ENCODE data around the gene NEDD4L. TPM values are rescaled to one million over a fixed set of nuclear protein-coding genes. Genes with fewer than 3 reads are reported as not detected.
A peak's percentile ranks its signal among the peaks of the same experiment; 100 is the strongest.

NEDD4L gene
- total RNA-seq, 1 experiment from 2014 or later, result 42.9 TPM

DNA sequence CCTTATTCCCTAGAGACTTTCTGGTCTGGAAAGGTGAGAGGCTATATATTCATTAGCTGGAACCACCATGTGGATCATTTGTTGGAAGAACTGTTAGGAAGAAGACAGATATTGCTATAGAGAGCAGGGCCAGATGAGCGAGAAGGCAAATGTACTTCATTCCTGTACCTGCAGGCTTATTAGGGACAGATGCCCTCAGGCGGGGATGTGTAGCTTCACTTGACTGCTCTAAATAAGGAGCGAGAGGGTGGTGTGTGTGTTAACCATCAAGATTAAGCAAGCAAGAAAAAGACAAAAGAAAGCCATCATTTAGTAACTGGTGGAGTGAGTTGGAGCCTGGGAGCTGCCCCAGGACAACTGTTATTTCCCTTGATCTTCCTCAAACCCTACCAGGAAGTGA, 36.4 kb downstream of the NEDD4L start:
- Histone ChIP-seq H3K36me3 (ENCODE audit: control insufficient read depth, insufficient read depth, low read length) (no peaks in the 10 kb centered on the region), H3K27ac (ENCODE audit: low read length) (no peak overlapping the region), H3K4me1 (ENCODE audit: control insufficient read depth, insufficient read depth, low read length) (no peaks in the 10 kb centered on the region), H3K9me3 (ENCODE audit: control insufficient read depth, insufficient read depth, low read depth, low read length) (no peaks in the 10 kb centered on the region), H3K4me3 (ENCODE audit: low read depth in 2 of 2, low read length in 2 of 2) (no peak overlapping the region), H3K27me3 (ENCODE audit: control insufficient read depth, insufficient read depth, low read length) (no peaks in the 10 kb centered on the region)
- intact Hi-C loops (cut with micrococcal nuclease; ENCODE audit: unreplicated experiment), result no loop called here
- BruUV-seq (replicated peaks), result no TSS peak
- in situ Hi-C loops (cut with HindIII; ENCODE audit: low pct_unique_long_range_greater_than_20kb, low sequenced_read_pairs), result no loop called here
- ATAC-seq (no peak), DNase-seq (ENCODE audit: low read depth, low spot score) (no peak)
- TF ChIP-seq REST (IDR thresholded peaks at IDR 0.05; ENCODE audit: insufficient read depth in 1 of 2, low read depth in 2 of 2, low read length in 1 of 2) (no peak), TCF7L2 (IDR thresholded peaks at IDR 0.05; ENCODE audit: low read depth, low read length) (no peak), SIN3A (IDR thresholded peaks at IDR 0.05; ENCODE audit: borderline replicate concordance, insufficient read depth, low read depth, low read length) (no peak), POLR2AphosphoS5 (IDR thresholded peaks at IDR 0.05; ENCODE audit: low read depth, low read length) (no peak)
- TF ChIP-seq, protein P1, sequence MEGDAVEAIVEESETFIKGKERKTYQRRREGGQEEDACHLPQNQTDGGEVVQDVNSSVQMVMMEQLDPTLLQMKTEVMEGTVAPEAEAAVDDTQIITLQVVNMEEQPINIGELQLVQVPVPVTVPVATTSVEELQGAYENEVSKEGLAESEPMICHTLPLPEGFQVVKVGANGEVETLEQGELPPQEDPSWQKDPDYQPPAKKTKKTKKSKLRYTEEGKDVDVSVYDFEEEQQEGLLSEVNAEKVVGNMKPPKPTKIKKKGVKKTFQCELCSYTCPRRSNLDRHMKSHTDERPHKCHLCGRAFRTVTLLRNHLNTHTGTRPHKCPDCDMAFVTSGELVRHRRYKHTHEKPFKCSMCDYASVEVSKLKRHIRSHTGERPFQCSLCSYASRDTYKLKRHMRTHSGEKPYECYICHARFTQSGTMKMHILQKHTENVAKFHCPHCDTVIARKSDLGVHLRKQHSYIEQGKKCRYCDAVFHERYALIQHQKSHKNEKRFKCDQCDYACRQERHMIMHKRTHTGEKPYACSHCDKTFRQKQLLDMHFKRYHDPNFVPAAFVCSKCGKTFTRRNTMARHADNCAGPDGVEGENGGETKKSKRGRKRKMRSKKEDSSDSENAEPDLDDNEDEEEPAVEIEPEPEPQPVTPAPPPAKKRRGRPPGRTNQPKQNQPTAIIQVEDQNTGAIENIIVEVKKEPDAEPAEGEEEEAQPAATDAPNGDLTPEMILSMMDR (IDR thresholded peaks at IDR 0.05), result no peak
- ChIA-PET CTCF (interaction anchor here (0.6 kb wide), 1 partner anchor 16 kb away, joined by 13 read pairs; no protein-coding TSS in a partner anchor), POLR2A (no interaction called here)

GRCh38 chr18:58087928-58088690, 44.1 kb downstream of the NEDD4L start:
- H3K27ac ChIP-seq (ENCODE audit: low read length), result no peak overlapping the region
- H3K27me3 ChIP-seq (ENCODE audit: control insufficient read depth, insufficient read depth, low read length), result no peaks in the 10 kb centered on the region
- H3K36me3 ChIP-seq (ENCODE audit: control insufficient read depth, insufficient read depth, low read length), result no peaks in the 10 kb centered on the region
- intact Hi-C loops (cut with micrococcal nuclease; ENCODE audit: unreplicated experiment), result no loop called here
- no peaks in the 10 kb centered on the region for H3K9me3 ChIP-seq (ENCODE audit: control insufficient read depth, insufficient read depth, low read depth, low read length)
- in situ Hi-C loops (cut with HindIII; ENCODE audit: low pct_unique_long_range_greater_than_20kb, low sequenced_read_pairs), result no loop called here
- BruUV-seq (replicated peaks), result no TSS peak
- H3K4me1 ChIP-seq (ENCODE audit: control insufficient read depth, insufficient read depth, low read length), result no peaks in the 10 kb centered on the region
- ATAC-seq, result no peak
- no peak overlapping the region for H3K4me3 ChIP-seq (ENCODE audit: low read depth in 2 of 2, low read length in 2 of 2)
- CTCF ChIA-PET, result no interaction called here
- POLR2A ChIA-PET, result no interaction called here
- TF ChIP-seq, protein P1 (IDR thresholded peaks at IDR 0.05), result no peak
- no peak for TF ChIP-seq TCF7L2 (IDR thresholded peaks at IDR 0.05; ENCODE audit: low read depth, low read length)
- no peak for TF ChIP-seq POLR2AphosphoS5 (IDR thresholded peaks at IDR 0.05; ENCODE audit: low read depth, low read length)
- TF ChIP-seq SIN3A (IDR thresholded peaks at IDR 0.05; ENCODE audit: borderline replicate concordance, insufficient read depth, low read depth, low read length), result no peak
- no peak for TF ChIP-seq REST (IDR thresholded peaks at IDR 0.05; ENCODE audit: insufficient read depth in 1 of 2, low read depth in 2 of 2, low read length in 1 of 2)
- peak; percentile 35 for DNase-seq (ENCODE audit: low read depth, low spot score)
